Measurements from ENCODE around the gene ECE1.

The ECE1 gene

GRCh38 chr1:21261551-21262292 lies 28.5 kb downstream of the ECE1 start:
- H4K20me1 ChIP-seq (ENCODE audit: insufficient read depth, low read length, poor library complexity, severe bottlenecking): no peaks in the 10 kb centered on the region
- H3K9me3 ChIP-seq (ENCODE audit: insufficient read depth, low read depth, low read length): no peaks in the 10 kb centered on the region
- no peak overlapping the region for H3K4me2 ChIP-seq (ENCODE audit: low read depth, low read length, poor library complexity, severe bottlenecking)
- no peak overlapping the region for H3K9ac ChIP-seq (ENCODE audit: low read depth, low read length, poor library complexity, severe bottlenecking)
- no peaks in the 10 kb centered on the region for H3K79me2 ChIP-seq (ENCODE audit: insufficient read depth, low read length)
- no peak overlapping the region for H3K4me3 ChIP-seq (ENCODE audit: low read length, poor library complexity, severe bottlenecking)
- H3F3A ChIP-seq (ENCODE audit: low read depth): no peaks in the 10 kb centered on the region
- no peak overlapping the region for H2AFZ ChIP-seq (ENCODE audit: low read length)
- H3K9me2 ChIP-seq (replicated peaks; ENCODE audit: low read depth, low read length): no peaks in the 10 kb centered on the region
- H3K27me3 ChIP-seq (ENCODE audit: insufficient read depth, low read length, poor library complexity, severe bottlenecking): no peaks in the 10 kb centered on the region
- peaks cover 3% of the 10 kb centered on the region for H3K4me1 ChIP-seq (ENCODE audit: insufficient read depth, low read length, poor library complexity, severe bottlenecking)
- no peaks in the 10 kb centered on the region for H3K36me3 ChIP-seq (ENCODE audit: insufficient read depth, low read length)
- TF ChIP-seq CTCF (conservative IDR thresholded peaks at IDR 0.05; ENCODE audit: low read length) (no peak), EZH2phosphoT487 (IDR thresholded peaks at IDR 0.05; ENCODE audit: borderline replicate concordance) (no peak)

- Histone ChIP-seq H3F3A (ENCODE audit: low read depth) (no peaks in the 10 kb centered on the region), H2AFZ (ENCODE audit: low read length) (no peak overlapping the region), H3K9me3 (ENCODE audit: insufficient read depth, low read depth, low read length) (no peaks in the 10 kb centered on the region), H3K4me1 (ENCODE audit: insufficient read depth, low read length, poor library complexity, severe bottlenecking) (peaks cover 3% of the 10 kb centered on the region), H3K9ac (ENCODE audit: low read depth, low read length, poor library complexity, severe bottlenecking) (no peak overlapping the region), H3K4me3 (ENCODE audit: low read length, poor library complexity, severe bottlenecking) (no peak overlapping the region), H3K27me3 (ENCODE audit: insufficient read depth, low read length, poor library complexity, severe bottlenecking) (no peaks in the 10 kb centered on the region), H3K79me2 (ENCODE audit: insufficient read depth, low read length) (no peaks in the 10 kb centered on the region), H3K36me3 (ENCODE audit: insufficient read depth, low read length) (no peaks in the 10 kb centered on the region), H4K20me1 (ENCODE audit: insufficient read depth, low read length, poor library complexity, severe bottlenecking) (no peaks in the 10 kb centered on the region), H3K9me2 (replicated peaks; ENCODE audit: low read depth, low read length) (no peaks in the 10 kb centered on the region), H3K4me2 (ENCODE audit: low read depth, low read length, poor library complexity, severe bottlenecking) (no peak overlapping the region)
- TF ChIP-seq EZH2phosphoT487 (IDR thresholded peaks at IDR 0.05; ENCODE audit: borderline replicate concordance) (no peak), CTCF (conservative IDR thresholded peaks at IDR 0.05; ENCODE audit: low read length) (no peak)
Measured at GRCh38 chr1:21260405-21261125, 29.7 kb downstream of the ECE1 start.

DNA sequence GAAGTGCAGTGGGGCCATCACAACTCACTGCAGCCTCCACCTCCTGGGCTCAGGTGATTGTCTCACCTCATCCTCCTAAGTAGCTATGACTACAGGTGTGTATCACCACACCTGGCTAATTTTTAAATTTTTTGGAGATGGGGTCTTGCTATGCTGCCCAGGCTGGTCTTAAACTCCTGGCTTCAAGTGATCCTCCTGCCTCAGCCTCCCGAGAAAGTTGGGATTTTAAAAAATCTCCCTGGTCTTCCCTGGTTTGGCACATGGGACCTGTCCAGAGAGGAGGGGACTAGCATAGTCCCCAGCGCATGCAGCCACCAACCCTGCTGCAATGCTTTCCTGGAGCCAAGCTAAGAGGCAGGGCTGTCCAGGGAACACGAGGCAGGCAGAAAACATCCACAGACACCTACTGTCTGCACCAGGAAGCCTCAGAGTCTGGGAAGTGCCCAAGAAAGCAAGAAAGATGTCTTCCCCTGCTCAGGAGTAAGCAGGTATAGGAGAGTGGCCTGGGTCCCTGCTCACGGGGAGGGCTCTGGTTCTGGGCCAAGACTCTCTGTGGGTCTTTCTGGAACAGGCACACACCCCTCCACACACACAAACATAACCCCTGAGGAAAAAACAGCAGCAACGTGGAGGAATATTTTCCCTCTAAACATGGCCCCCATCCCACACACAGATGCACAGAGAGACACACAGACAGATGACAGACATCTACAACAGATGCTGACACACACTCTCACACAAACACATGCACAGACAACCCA lies 30.8 kb downstream of the ECE1 start:
- no peak overlapping the region for H3K9ac ChIP-seq (ENCODE audit: low read depth, low read length, poor library complexity, severe bottlenecking)
- H3K4me1 ChIP-seq (ENCODE audit: insufficient read depth, low read length, poor library complexity, severe bottlenecking): peaks cover 3% of the 10 kb centered on the region
- H3K9me2 ChIP-seq (replicated peaks; ENCODE audit: low read depth, low read length): no peaks in the 10 kb centered on the region
- H3K27me3 ChIP-seq (ENCODE audit: insufficient read depth, low read length, poor library complexity, severe bottlenecking): no peaks in the 10 kb centered on the region
- no peak overlapping the region for H2AFZ ChIP-seq (ENCODE audit: low read length)
- H3K4me3 ChIP-seq (ENCODE audit: low read length, poor library complexity, severe bottlenecking): no peak overlapping the region
- TF ChIP-seq EZH2phosphoT487 (IDR thresholded peaks at IDR 0.05; ENCODE audit: borderline replicate concordance) (no peak), CTCF (conservative IDR thresholded peaks at IDR 0.05; ENCODE audit: low read length) (no peak)
- no peaks in the 10 kb centered on the region for H3F3A ChIP-seq (ENCODE audit: low read depth)
- H3K9me3 ChIP-seq (ENCODE audit: insufficient read depth, low read depth, low read length): no peaks in the 10 kb centered on the region
- no peaks in the 10 kb centered on the region for H3K79me2 ChIP-seq (ENCODE audit: insufficient read depth, low read length)
- no peak overlapping the region for H3K4me2 ChIP-seq (ENCODE audit: low read depth, low read length, poor library complexity, severe bottlenecking)
- H4K20me1 ChIP-seq (ENCODE audit: insufficient read depth, low read length, poor library complexity, severe bottlenecking): no peaks in the 10 kb centered on the region
- H3K36me3 ChIP-seq (ENCODE audit: insufficient read depth, low read length): no peaks in the 10 kb centered on the region
